HCT116 (cell line): ENCODE results near the gene PRKCH.

Source experiments
- POLR2AphosphoS5 ChIP-seq: IDR thresholded peaks from 2 replicates; pipeline ENCODE4 v1.6.1; 2011; ENCODE audit warnings: mild to moderate bottlenecking, low read depth, low read length, moderate library complexity
- RAD21 ChIP-seq: IDR thresholded peaks from 2 replicates; pipeline ENCODE4 v1.6.1; 2012; ENCODE audit warnings: low read depth, mild to moderate bottlenecking
- TF ChIP-seq, protein P1 (sequence below), 3 experiments: fragments of 200-600 bp in 1 of 3; sonication (generic) in 1 of 3; IDR thresholded peaks in 2 of 3; conservative IDR thresholded peaks in 1 of 3; 2 replicates each; pipeline ENCODE4 v1.5.1; 2012 to 2017; ENCODE audit warnings: low read depth in 2 of 3, low read length in 2 of 3, antibody characterized with exemption in 1 of 3, borderline replicate concordance in 1 of 3, control low read depth in 1 of 3, mild to moderate bottlenecking in 1 of 3, mixed read lengths in 1 of 3, mixed run types in 1 of 3, moderate library complexity in 1 of 3; ENCODE audit not compliant: insufficient read depth in 1 of 3

DNA sequence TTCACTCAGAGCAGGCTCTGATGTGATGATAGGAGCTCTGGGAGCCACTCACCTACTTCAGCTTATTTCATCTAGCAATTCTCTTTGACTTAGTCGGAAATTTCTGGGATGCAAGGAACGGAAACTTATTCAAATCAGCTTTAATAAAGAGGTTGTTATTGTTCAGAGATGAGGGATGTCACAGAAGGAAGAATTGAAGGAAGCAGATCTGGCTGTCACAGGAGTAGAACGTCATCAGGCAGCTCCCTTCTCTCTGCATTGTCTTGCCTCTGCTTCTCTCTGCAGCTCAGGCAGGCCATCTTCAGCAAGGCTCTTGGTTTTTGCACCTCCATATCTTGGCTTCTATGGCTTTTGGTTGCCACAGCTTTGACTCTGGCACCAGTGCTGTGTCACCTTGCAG, 32.7 kb upstream of the PRKCH start:
- TF ChIP-seq RAD21 (no peak), POLR2AphosphoS5 (no peak)
- TF ChIP-seq, protein P1, sequence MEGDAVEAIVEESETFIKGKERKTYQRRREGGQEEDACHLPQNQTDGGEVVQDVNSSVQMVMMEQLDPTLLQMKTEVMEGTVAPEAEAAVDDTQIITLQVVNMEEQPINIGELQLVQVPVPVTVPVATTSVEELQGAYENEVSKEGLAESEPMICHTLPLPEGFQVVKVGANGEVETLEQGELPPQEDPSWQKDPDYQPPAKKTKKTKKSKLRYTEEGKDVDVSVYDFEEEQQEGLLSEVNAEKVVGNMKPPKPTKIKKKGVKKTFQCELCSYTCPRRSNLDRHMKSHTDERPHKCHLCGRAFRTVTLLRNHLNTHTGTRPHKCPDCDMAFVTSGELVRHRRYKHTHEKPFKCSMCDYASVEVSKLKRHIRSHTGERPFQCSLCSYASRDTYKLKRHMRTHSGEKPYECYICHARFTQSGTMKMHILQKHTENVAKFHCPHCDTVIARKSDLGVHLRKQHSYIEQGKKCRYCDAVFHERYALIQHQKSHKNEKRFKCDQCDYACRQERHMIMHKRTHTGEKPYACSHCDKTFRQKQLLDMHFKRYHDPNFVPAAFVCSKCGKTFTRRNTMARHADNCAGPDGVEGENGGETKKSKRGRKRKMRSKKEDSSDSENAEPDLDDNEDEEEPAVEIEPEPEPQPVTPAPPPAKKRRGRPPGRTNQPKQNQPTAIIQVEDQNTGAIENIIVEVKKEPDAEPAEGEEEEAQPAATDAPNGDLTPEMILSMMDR (IDR thresholded peaks at IDR 0.05 in 2 of 3, conservative IDR thresholded peaks at IDR 0.05 in 1 of 3; ENCODE audit: borderline replicate concordance in 1 of 3, insufficient read depth in 1 of 3, low read depth in 2 of 3, low read length in 2 of 3): no peak
